OCI-LY7 (cell line): Measurements from ENCODE around the gene PLN. TPM values are rescaled to one million over a fixed set of nuclear protein-coding genes. Genes with fewer than 3 reads are reported as not detected.

Source experiments
- BruUV-seq: library from RNA; stranded (reverse); fragments of 400-500 nt; replicated peaks from 2 replicates; lab custom pipeline; 2021; lab: Mats Ljungman, UMichigan
- CTCF ChIA-PET: fragments of 300-600 bp; sonication (Branson Sonifier 250); formaldehyde crosslinking; loops from one replicate; lab custom pipeline; 2022; ENCODE audit warnings: antibody characterized with exemption; ENCODE audit not compliant: unreplicated experiment; lab: Charles Lee
- POLR2A ChIA-PET: fragments of 300-600 bp; sonication (Branson Sonifier 250); formaldehyde crosslinking; loops from one replicate; lab custom pipeline; 2022; ENCODE audit warnings: antibody characterized with exemption; lab: Charles Lee
- DNase-seq: peaks from one replicate; pipeline ENCODE4 v3.0.0-alpha.2; 2015; ENCODE audit warnings: low spot score
- H2AFZ ChIP-seq: fragments of 200-600 bp; sonication (generic), shearing (Covaris generic); 2 replicates; pipeline ENCODE4 v1.6.1; 2014; ENCODE audit warnings: mild to moderate bottlenecking, antibody characterized with exemption, low read length, moderate library complexity
- H3K27ac ChIP-seq: fragments of 200-600 bp; sonication (generic); 2 replicates; pipeline ENCODE4 v1.5.1; 2014; ENCODE audit warnings: mixed run types, low read depth, mild to moderate bottlenecking, moderate library complexity, low read length, inconsistent platforms; ENCODE audit not compliant: poor library complexity, severe bottlenecking
- H3K36me3 ChIP-seq: fragments of 200-600 bp; sonication (generic); 2 replicates; pipeline ENCODE4 v1.6.1; 2014; ENCODE audit warnings: mild to moderate bottlenecking, antibody characterized with exemption, low read length, moderate library complexity, mixed read lengths; ENCODE audit not compliant: insufficient read depth
- H3K4me1 ChIP-seq: fragments of 200-600 bp; sonication (generic); 2 replicates; pipeline ENCODE4 v1.5.1; 2014; ENCODE audit warnings: mild to moderate bottlenecking, low read length; ENCODE audit not compliant: insufficient read depth, poor library complexity, severe bottlenecking
- H3K4me2 ChIP-seq: fragments of 200-600 bp; sonication (generic); 2 replicates; pipeline ENCODE4 v1.6.1; 2014; ENCODE audit warnings: mild to moderate bottlenecking, low read length
- H3K4me3 ChIP-seq: fragments of 200-600 bp; sonication (generic); 2 replicates; pipeline ENCODE4 v1.5.1; 2014; ENCODE audit warnings: mild to moderate bottlenecking, low read depth, low read length; ENCODE audit not compliant: poor library complexity, severe bottlenecking
- H3K79me2 ChIP-seq: fragments of 200-600 bp; sonication (generic); 2 replicates; pipeline ENCODE4 v1.6.1; 2016; ENCODE audit warnings: low read depth, mild to moderate bottlenecking, low read length, moderate library complexity, mixed read lengths; ENCODE audit not compliant: insufficient read depth
- H3K9me2 ChIP-seq: fragments of 200-600 bp; sonication (generic); 2 replicates; pipeline ENCODE4 v1.6.1; 2016; ENCODE audit warnings: mild to moderate bottlenecking, low read length, mixed read lengths; ENCODE audit not compliant: insufficient read depth
- H3K9me3 ChIP-seq: fragments of 200-600 bp; sonication (generic); 2 replicates; pipeline ENCODE4 v1.6.1; 2014; ENCODE audit warnings: mild to moderate bottlenecking, mixed run types, low read length, mixed read lengths
- H4K20me1 ChIP-seq: fragments of 200-600 bp; sonication (generic); 2 replicates; pipeline ENCODE4 v1.6.1; 2014; ENCODE audit warnings: mild to moderate bottlenecking, antibody characterized with exemption, low read length, moderate library complexity, mixed read lengths; ENCODE audit not compliant: insufficient read depth
- CTCF ChIP-seq: fragments of 200-600 bp; sonication (generic); conservative IDR thresholded peaks from 2 replicates; pipeline ENCODE4 v1.5.1; 2014; ENCODE audit warnings: mild to moderate bottlenecking, antibody characterized with exemption, low read length, moderate library complexity, mixed read lengths
- EZH2phosphoT487 ChIP-seq: fragments of 200-600 bp; sonication (generic); IDR thresholded peaks from 2 replicates; pipeline ENCODE4 v1.6.1; 2018; ENCODE audit warnings: low read depth, borderline replicate concordance, mild to moderate bottlenecking, mixed run types, antibody characterized with exemption, low read length, moderate library complexity, mixed read lengths
- intact Hi-C: fragments of 100-400 bp; cut with micrococcal nuclease; formaldehyde crosslinking; loops from one replicate; pipeline ENCODE4 v1.10.0; 2022; ENCODE audit not compliant: unreplicated experiment
- total RNA-seq, 2 experiments: library from RNA; depleted of rRNA in 1 of 2; stranded (reverse); fragments of >200 nt in 1 of 2; shearing (Covaris generic) in 1 of 2; gene quantifications; 2 replicates each; pipeline ENCODE4 v1.2.3, GENCODE V29; 2014 to 2022

Gene PLN
- total RNA-seq, 2 experiments from 2014 or later = not detected

- BruUV-seq = no TSS peak
Measured at GRCh38 chr6:118505656-118506055, 42.4 kb upstream of the PLN start.

GRCh38 chr6:118506071-118506638 is 41.9 kb upstream of the PLN start:
- 0 out of 2 replicates have a peak, but pooled peaks cover 3% of the 10 kb centered on the region for H4K20me1 ChIP-seq
- no peaks in the 10 kb centered on the region for H3K9me2 ChIP-seq
- H3K27ac ChIP-seq = no peak overlapping the region
- ChIA-PET CTCF (no interaction called here), POLR2A (no interaction called here)
- no peak for DNase-seq
- intact Hi-C loops = loop anchor here (5.0 kb wide), 1 partner anchor 219 kb away; no protein-coding TSS in a partner anchor
- BruUV-seq = no TSS peak
- H3K4me2 ChIP-seq = no peak overlapping the region
- no peaks in the 10 kb centered on the region for H3K36me3 ChIP-seq
- TF ChIP-seq EZH2phosphoT487 = no peak
- no peak for TF ChIP-seq CTCF
- no peaks in the 10 kb centered on the region for H3K4me1 ChIP-seq
- no peaks in the 10 kb centered on the region for H3K9me3 ChIP-seq
- no peak overlapping the region for H2AFZ ChIP-seq
- H3K79me2 ChIP-seq = no peaks in the 10 kb centered on the region
- no peak overlapping the region for H3K4me3 ChIP-seq

More at GRCh38 chr6:118505656-118506055, 42.4 kb upstream of the PLN start:
- Histone ChIP-seq H3K79me2 (no peaks in the 10 kb centered on the region), H3K4me2 (no peak overlapping the region), H3K9me3 (no peaks in the 10 kb centered on the region), H3K4me3 (no peak overlapping the region), H3K36me3 (no peaks in the 10 kb centered on the region), H2AFZ (no peak overlapping the region), H4K20me1 (0 out of 2 replicates have a peak, but pooled peaks cover 3% of the 10 kb centered on the region), H3K4me1 (no peaks in the 10 kb centered on the region), H3K9me2 (no peaks in the 10 kb centered on the region), H3K27ac (no peak overlapping the region)
- intact Hi-C loops = loop anchor here (5.0 kb wide), 1 partner anchor 218 kb away; no protein-coding TSS in a partner anchor
- TF ChIP-seq EZH2phosphoT487 = no peak
- no peak for TF ChIP-seq CTCF
- no peak for DNase-seq
- POLR2A ChIA-PET = no interaction called here
- CTCF ChIA-PET = no interaction called here

GRCh38 chr6:118507636-118508035 is 40.5 kb upstream of the PLN start:
- H2AFZ ChIP-seq = no peak overlapping the region
- ChIA-PET POLR2A (no interaction called here), CTCF (no interaction called here)
- no peaks in the 10 kb centered on the region for H3K79me2 ChIP-seq
- no peaks in the 10 kb centered on the region for H3K9me3 ChIP-seq
- H4K20me1 ChIP-seq = 0 out of 2 replicates have a peak, but pooled peaks cover 6% of the 10 kb centered on the region
- no peak overlapping the region for H3K4me3 ChIP-seq
- H3K27ac ChIP-seq = no peak overlapping the region
- intact Hi-C loops = loop anchor here (5.0 kb wide), 1 partner anchor 220 kb away; no protein-coding TSS in a partner anchor
- TF ChIP-seq CTCF (no peak), EZH2phosphoT487 (no peak)
- no peaks in the 10 kb centered on the region for H3K36me3 ChIP-seq
- H3K4me1 ChIP-seq = no peaks in the 10 kb centered on the region
- no peaks in the 10 kb centered on the region for H3K9me2 ChIP-seq
- no TSS peak for BruUV-seq
- DNase-seq = no peak
- H3K4me2 ChIP-seq = no peak overlapping the region
